ENCODE measurements around the gene WDR35.
"Not testable (repeated sequence)": the region's sequence is repeated elsewhere in the genome, so short reads cannot be mapped to it uniquely, and the experiment has no call there.

The WDR35 gene

DNA sequence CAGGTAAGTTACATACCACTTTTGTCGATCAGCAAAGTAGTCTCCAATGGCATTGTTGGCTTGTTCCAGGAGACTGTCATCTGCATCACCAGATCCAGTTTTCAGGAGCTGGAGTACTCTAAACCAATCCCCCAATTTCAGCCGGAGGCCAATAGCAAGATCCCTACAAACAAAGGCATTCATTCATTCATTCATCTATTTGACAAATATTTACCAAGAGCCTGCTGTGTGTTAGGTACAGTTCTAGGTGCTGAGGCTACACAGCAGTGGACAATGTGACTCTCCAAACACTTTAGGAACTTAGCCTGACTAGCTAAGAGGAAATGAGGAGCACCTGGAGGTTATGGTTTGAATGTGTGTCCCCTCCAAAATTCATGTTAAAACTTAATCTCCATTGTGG, 53.7 kb downstream of the WDR35 start:
- DNase-seq = no peak

DNA sequence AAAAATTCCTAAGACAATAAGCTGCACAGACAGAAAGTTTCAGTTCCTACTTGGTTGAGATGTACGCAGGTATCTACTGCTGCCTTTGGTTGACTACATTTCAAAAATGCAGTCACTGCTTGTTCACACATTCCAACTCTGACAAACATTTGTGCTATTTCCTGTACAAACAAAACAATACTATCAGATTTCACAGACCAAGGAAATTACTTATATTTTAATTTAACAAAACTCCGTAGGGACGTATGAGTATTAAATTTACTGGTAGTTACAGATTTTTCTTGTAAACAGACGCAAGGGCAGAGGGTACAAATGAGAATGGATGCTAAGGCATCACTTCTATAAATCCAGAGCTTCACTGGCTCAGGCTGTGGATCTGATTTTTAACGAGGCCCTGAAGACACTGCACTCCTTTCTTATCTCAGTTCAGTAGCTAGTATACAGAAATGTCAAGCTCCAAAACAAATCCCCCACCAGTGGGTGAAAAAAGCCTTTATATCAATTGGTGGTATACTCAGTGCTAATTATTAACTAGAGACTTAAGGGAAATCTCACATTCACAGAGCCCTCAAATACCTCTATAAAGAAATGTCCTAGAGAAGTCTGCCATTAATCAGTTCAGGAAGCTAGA, 56.4 kb downstream of the WDR35 start:
- no peak for DNase-seq

DNA sequence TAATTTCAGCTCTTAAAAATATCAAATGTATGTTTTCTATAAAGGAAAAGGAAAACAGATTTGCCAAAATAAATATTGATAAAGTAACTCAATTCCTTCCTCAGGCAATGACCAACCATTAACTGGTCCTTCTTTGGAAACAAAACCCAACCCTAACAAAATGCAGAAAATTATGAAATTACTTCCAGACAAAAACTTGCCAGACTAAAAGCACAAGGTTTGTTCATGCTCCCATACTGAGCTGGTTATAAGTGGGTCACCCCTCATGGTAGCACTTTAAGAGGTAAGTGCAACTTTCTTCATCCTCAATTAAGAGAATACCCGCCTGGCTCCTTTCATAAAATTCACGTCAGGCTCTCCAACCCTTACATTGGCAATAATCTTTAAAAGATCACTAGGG, 57.0 kb downstream of the WDR35 start:
- DNase-seq = no peak

DNA sequence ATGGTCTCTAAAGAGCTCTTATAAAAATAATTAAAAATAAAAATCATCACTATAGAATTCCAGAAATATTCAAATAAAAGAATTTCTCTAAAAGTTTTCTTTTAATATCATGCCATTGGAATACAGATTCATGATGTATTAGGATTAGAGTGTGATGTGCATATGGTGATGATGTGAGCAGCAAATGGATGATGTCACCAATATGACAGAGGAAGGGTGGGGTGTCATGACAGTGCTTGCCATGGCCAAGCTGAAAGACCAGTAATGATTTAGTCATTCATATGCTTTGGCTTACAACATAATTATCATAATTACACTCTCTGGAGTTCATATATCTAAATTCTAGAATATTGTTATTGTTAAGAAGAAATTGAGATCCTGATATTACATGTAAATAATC, 60.7 kb downstream of the WDR35 start:
- no peak for DNase-seq

DNA sequence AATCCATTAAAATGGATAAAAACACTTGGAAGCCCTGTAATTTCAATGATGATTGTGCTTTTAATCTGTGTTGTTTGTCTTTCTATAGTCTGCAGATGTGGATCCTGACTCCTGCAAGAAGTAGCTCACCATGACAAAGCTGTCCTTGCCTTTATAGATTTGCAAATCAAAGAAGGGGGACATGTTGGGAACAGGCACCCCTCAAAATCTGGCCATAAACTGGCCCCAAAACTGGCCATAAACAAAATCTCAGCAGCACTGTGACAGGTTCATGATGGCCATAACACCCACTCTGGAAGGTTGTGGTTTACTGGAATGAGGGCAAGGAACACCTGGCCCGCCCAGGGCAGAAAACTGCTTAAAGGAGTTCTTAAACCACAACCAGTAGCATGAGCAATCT, 62.1 kb downstream of the WDR35 start:
- not testable (repeated sequence) for DNase-seq

DNA sequence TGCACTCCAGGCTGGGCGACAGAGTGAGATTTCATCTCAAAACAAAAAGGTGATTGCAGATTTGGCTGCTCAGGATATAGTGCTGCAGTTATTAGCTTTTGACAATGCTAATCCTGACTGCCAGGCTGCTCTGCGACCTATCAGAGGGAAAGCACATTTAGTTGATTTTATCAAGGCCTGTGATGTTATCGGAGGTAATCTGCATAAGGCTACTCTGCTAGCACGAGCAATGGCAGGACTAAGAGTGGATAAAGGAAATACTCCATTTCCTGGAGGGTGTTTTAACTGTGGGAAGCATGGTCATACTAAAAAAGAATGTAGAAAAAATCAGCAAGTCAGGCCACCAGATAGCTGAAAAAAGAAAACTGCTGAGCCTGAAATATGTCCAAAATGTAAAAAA, 65.4 kb downstream of the WDR35 start:
- not testable (repeated sequence) for DNase-seq

DNA sequence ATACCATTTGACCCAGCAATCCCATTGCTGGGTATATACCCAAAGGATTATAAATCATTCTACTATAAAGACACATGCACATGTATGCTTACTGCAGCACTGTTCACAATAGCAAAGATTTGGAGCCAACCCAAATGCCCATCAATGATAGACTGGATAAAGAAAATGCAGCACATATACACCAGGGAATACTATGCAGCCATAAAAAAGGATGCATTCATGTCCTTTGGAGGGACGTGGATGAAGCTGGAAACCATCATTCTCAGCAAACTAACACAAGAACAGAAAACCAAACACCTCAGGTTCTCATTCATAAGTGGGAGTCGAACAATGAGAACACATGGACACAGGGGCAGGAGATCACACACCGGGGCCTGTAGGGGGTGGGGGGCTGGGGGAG, 67.7 kb downstream of the WDR35 start:
- not testable (repeated sequence) for DNase-seq

DNA sequence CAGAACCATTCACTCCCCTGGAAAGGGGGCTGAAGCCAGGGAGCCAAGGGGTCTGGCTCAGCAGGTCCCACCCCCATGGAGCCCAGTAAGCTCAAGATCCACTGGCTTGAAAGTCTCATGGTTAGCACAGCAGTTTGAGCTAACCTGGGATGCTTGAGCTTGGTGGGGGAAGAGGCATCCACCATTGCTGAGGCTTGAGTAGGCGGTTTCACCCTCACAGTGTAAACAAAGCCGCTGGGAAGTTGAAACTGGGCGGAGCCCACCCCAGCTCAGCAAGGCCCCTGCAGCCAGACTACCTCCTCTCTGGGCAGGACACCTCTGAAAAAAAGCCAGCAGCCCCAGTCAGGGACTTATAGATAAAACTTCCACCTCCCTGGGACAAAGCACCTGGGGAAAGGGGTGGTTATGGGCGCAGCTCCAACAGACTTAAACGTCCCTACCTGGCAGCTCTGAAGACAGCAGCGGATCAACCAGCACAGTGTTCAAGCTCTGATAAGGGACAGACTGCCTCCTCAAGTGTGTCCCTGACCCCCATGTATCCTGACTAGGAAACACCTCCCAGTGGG, 73.4 kb downstream of the WDR35 start:
- DNase-seq = no peak

DNA sequence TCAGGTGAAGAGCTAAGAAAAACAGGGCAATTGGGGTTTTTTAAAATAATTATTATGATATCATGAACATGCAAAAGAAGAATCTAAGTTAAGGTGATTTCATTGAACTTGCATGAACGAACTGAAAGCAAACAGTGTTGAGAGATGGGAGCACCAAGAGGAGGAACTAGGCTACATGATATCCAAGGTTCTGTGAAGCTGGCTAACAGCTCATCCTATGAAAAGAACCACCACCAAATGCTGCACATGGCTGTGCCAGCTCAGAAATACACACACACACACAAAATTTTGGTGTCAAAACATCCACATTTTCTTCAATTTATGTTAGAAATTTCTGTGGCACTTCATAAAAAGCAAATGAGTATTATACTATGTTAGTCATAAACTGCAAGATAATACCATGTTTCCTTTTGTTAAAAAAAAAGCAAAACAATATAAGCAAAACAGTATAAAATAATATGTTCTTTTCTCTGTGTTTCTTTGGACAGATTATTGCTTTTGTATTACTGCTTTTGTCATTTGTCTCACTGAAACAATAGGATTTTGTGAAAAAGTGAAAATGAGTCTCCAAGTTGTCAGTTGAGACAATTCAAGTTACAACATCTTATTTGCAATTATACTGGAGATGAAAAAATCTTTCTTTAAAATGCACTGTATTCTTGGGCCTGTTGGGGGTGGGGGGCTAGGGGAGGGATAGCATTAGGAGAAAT, 75.5 kb downstream of the WDR35 start:
- no peak for DNase-seq

DNA sequence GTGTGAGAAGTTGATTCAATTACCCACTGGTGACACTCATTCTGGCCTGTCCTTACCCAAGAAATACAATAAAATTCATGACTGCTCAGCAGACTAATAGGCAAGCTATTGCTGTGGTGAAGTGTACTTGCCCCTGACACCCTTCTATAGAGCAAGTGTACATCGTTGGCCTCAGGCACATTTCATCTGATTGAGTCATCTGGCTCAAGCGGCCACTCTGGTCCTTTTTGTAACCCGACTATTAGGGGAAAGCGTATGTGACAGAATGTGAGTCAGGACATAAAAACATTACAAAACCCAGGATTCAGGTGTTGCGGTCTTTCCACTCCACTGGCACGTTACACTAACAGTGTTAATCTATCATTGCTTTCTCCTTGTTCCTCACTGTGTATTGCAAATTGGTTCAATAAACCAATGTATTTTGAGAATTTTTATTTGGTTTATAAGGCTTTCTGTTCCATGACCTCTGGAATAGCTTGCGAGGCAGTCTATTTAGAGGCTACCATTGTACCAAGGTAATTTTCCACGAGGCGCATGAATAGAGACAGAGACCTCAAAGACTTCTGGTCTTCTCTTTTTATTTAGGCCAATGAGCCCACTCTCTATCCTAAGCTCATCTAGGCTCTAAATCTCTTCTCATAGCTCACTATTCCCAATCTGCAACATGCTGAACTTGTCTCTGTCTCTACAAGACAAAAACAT, 77.9 kb downstream of the WDR35 start:
- no peak for DNase-seq

DNA sequence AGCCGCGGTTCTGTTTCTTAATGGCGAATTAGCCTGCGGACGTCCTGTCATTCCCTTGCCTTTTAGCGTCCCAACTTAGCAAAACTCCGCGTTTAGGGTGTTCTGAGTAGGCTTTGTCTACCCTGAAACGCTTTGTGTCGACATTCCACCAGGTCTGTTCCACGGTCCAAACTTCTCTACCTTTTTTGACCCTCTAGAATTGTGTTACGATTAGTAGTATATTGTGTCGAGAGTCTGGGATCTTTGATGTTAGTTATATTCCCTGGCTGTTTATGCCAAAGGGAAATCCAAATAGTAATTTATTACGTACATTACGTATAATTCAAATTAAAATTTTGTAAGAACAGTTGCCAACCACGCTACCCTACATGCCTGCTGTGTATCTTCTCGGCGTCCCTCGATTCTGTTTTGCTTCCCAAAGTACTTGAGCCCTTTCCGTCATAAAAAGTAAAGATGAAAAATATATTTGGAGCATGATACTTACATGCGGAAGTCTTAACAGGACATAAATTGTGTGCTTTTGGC, 87.6 kb downstream of the WDR35 start:
- no peak for DNase-seq

DNA sequence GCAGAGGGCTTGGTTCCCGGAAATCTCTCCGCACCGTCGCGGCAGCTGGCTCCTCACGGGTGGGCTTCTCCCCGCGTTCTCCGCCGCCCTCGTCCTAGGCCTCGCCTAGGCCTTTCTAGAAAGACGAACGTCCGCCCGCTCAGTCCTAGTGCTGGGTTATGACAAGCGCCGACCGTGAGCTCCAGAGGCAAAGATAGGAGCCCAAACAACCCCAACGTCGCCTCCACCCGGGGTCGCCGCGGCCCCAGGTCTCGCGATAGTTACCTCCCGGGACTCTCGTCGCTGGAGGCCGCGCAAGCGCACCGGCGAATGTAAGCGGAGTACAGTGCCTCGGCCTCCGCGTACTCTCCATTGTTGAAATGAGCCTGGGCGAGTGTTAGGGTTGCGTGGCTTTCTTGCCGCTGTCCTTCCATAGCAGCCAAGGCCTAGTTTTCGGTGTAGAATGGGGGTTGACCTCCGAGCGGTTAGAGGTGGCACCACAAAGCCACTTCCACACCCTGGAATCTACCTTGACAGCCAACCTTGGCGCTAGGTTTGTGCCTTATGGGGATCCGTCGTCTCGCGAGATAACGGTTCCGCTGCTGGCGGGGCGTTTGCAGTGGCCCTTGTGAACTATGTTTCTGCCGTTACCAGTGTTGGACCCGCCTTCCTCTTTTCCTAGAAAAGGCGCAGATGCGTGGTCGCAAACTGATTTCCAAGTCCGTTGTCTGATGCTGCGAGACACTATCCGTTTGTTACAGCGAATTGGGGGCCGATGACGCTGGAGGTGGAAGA, 88.3 kb downstream of the WDR35 start, which contains the start of gene TTC32:
TSS of gene TTC32 (minus strand) at position 542 of the 774 bp plus-strand sequence. CDS start at position 413, 129 bp downstream.
- DNase-seq = peak; percentile 97

DNA sequence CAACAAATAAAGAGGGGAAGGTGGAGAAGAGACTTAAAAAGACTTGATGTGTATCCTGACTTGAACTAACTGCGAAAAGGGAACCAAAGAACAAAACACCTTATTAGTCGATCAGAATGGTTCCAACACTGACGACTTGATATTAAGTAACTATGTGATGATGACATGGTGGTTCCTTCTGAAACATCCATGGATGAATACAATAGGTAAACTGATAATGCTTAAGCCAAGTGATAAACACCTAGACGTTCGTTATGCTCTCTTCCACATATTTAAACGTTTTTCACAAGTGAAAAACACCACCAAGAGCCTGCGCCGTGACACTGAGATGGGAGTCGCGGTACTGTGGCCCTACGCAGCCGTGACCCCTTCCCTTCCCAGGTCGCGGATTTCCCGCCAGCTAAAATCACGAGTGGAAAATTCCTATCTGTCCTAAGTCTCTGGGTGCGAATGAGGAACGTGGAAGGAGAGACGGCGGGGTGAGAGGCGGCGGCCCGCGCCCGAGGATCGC, 88.9 kb downstream of the WDR35 start:
- DNase-seq = no peak

DNA sequence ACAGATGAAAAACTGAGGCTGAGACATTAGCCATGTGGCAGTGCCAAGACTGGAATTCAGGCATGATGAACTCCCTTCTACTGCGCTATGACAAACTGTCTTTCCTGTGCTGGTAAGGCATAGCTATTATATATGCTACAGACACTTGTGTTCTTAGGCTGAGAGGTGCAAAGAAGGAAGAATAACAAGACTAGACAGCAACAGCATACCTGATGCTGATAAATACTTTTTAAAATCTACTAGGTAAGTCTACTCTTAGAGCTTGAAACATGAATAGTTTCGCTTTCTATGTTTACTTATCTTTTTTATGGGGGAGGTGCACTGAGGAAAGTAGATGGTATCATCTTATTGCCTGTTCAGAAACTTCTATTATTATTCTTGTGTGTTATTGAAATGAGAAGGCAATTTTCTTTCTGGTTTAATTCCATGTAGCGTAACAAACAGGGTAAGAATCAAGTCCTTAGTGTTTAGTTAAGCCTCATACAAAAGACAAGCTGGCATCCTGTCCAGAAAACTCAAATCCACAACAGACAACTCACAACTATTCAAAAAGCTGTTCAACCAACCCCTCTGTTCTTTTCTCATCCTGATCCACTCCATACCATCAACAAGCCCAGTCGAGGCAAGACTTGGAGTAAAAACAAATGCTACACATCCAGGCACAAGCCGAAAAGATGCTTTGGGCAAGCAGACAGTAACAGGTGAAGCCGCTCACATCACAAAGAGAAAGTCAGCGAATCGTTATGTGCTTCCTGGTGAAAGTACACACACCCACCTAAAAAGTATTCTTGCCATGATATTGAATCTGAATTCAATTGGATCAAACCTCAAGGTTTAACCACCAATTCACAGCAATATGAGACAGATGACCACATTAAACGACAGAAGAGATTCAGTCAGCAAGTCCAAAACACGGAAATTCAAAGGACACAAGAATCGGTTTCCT, 89.6 kb downstream of the WDR35 start:
- no peak for DNase-seq

DNA sequence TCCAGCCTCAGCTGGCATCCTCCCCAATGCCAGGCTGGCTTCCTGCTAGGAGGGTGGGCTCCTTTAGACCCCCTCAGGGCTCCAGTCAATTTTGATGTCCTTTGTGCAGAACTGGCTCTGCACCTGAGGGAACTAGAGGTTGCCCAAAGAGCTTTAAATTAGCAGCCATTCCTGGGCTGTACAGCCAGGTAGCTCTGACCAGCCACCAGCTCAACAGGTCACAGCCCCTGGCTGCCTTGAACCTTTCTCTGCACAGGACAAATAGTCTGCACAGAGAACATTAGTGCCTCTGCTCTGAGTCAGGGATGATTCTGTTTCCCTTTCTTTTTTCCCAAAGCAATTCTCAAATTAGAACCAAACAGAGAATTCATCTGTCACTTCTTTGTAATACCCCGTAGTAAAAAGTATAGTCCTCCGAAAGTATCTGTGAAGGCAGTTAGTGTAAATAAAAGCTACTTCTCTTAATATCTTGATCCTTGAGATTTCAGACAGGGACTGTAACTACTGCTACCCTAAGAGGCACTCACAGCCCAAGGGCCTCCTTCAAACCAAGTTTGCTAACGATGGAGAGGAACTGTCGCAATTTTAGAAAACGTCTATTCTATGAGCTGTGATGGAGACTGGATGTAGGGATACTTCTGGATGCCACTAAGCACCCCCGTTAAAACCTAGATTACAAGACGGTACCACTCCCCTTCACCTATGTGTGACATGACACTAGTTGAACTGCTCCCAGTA, 91.1 kb downstream of the WDR35 start:
- DNase-seq = no peak

DNA sequence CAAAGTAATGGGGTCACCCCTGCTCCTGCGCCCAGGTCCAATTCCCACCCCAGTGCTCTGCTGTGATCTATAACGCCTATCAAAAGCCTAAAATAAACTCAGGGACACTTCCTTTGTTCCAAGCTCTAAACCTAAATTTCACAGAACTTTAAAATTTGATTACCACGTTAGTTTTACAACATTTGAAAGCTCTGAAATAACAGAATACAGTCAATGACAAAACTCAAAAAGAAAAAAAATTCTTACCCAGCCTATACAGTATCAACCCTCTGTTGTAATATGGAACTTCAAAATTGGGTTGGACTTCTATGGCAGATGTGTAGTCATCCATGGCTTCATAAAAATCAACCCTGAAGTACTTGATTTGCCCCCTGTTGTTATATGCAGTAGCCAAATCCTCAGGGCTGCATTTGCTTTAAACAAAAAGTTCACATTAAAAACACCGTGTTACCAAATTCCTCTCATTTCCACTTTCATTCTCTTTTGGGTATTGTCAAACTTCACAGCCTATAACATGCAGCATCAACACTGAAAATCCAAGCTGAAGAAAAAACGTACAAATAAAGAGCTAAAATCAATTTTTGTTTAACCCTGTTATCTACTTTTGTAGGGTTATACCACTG, 92.2 kb downstream of the WDR35 start:
- DNase-seq = no peak

DNA sequence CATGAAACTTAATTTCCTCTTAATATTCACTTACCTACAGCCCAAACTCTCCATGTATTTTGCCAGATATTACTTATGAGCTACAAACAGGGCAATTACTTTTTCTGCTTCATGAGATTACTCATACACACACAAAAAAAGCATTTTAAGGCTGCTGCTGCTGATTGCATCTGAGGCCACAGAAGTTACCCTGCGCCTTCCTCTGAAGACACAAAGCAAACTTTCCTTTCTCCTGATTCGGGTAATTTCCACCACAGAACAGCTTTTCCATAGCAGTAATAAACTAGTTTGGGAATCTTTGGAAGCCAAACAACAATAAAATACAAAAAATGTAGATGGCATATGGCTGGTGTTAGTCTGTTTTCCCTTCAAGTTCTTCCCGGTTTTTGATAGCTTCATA, 94.4 kb downstream of the WDR35 start:
- no peak for DNase-seq

DNA sequence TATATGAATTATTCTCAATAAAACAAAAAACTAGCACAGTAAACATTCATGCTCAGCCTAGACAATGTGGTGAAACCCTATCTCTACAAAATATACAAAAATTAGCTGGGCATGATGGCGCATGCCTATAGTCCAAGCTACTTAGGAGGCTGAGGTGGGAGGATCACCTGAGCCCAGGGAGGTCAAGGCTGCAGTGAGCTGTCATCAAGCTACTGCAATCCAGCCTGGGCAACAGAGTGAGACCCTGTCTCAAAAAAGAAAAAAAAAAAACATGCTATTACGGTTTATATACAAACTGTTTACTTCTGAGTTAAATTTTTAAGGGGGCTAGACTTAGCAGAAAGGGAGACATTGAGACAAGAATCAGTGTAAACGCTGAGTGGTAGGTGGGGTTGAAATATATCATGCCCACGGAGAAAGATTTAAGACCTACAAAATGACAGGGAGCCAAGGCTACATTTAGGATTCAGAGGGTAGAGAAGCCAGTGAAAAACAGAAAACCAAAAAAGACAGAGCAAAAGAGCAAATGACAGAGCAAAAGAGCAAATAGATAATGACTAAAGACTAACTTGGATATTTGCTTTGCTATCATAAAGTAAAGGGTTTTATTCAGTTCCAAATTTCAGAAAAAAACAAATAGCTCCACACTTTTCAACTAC, 95.6 kb downstream of the WDR35 start:
- DNase-seq = no peak

DNA sequence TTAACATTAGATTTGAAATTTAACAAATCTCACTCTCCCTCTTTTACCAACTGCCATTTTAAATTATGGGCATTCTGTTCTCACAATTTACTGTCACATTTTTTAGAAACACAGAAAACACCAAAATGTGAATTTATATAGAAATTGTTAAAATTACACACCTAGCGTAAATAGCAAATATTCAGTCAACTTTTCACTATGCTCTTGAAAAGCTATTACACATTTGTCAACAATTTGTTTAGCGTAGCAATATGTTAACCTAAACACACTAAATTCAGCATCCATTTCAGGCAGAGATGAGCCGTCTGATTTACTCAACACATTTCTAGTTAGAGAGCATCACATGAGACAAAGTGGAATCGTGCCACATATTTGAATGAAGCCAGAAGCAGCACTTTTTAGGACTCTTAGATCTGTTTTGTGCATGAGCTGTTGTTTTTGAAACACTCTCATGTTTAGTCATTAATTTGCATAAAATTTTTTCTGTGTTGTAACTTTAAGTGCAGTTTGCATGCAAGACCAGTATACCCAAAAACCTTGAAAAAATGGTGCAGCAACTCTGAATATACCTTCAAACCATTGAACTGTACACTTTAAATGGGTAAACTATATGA, 96.3 kb downstream of the WDR35 start:
- no peak for DNase-seq
